ENCODE data around the gene KDM7A.
A peak's percentile ranks its signal among the peaks of the same experiment; 100 is the strongest.

KDM7A gene

DNA sequence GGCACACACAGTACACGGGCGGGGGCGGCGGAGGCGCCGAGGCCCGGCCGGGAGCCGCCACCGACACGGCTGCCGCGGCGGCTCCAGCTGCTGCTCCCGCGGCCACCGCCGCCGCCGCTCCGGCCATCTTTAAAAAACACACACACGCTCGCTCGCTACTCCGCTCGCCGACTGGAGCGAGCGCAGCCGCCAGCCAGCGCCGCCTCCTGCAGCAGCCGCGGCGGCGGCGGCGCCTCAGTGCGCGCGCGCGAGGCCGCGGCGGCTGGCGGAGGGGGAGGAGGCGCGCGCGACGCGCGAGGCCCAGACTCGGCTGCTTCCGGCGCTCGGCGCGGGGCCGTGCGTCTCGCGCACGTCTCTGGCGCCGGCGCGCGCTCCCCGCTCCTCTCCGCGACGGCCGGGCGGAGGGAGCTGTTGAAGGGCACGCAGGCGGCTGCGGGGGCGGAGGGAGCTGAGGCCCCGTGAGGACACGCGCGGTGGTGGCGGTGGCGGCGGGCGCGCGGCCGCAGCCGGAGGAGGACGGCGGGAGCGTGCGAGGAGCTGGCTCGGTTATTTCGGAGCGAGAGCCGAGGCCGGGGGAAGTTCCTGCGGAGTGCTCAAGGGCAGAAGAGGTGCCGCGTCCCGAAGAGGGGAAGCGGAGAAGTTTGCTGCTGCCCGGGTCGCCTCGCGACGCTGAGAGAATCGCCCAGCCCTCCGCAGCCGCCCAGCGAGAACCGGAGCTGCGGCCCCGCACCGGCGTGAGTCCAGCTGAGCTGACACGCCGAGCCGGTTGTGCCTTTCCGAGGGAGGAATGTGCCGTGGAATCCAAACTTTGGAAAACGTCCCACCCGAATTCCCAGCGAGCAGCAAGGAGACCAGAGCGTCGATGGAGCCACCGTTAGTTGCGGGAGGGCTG lies at the start of gene KDM7A:
Gene KDM7A, minus strand, starts transcription at position 173 of the 892 bp plus-strand sequence. Its CDS starts 46 bp downstream, at position 127.
- Histone ChIP-seq H3K9me3 (no peaks in the 10 kb centered on the region), H3K4me2 (peak within 1 kb of the TSS; percentile 94), H3K27me3 (no peaks in the 10 kb centered on the region), H3K4me1 (peaks cover 17% of the 10 kb centered on the region), H3K4me3 (peak within 1 kb of the TSS; percentile 98), H3K27ac (peak within 1 kb of the TSS; percentile 93), H4K20me1 (peaks cover 29% of the 10 kb centered on the region), H3K9ac (peak within 1 kb of the TSS; percentile 95), H3K36me3 (no peaks in the 10 kb centered on the region)
- no peak for TF ChIP-seq Cebpa-rat (IDR thresholded peaks at IDR 0.05)

DNA sequence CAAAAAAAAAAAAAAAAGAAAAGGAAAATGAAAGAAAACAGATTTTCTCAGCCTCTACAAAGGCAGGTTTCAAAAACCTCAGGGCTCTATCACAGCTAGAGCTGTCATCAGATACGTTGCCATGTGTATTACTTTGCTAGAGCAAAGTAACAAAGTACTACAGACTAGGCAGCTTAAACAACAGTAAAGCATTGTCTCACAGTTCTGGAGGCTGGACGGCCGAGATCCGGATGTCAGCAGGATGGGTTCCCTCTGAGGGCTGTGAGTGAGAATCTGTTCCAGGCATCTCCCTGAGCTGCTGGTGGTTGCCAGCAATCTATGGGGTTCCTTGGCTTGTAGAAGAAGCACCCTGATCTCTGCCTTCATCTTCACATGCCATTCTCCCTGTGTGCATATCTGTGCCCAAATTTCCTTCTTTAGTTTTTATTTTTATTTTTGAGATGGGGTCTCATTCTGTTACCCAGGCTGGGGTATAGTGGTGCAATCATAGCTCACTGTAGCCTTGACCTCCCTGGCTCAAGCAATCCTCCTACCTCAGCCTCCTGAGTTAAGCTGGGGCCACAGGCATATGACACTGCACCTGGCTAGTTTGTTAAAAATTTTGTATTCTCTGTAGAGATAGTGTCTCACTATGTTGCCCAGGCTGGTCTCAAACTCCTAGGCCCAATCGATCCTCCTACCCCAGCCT lies 48.9 kb upstream of the KDM7A start:
- TF ChIP-seq Cebpa-rat (IDR thresholded peaks at IDR 0.05) = no peak
- Histone ChIP-seq H3K36me3 (no peaks in the 10 kb centered on the region), H4K20me1 (no peaks in the 10 kb centered on the region), H3K9me3 (peaks cover 6% of the 10 kb centered on the region), H3K4me3 (no peak overlapping the region), H3K27ac (no peak overlapping the region), H3K27me3 (peaks cover 15% of the 10 kb centered on the region), H3K4me1 (peaks cover 15% of the 10 kb centered on the region), H3K4me2 (no peak overlapping the region), H3K9ac (no peak overlapping the region)

GRCh38 chr7:140223515-140224221 lies 46.9 kb upstream of the KDM7A start:
- no peak overlapping the region for H3K9ac ChIP-seq
- H3K9me3 ChIP-seq = no peaks in the 10 kb centered on the region; the same call in 1 of the 2 replicates
- no peak overlapping the region for H3K27ac ChIP-seq
- H3K4me2 ChIP-seq = no peak overlapping the region
- no peaks in the 10 kb centered on the region for H4K20me1 ChIP-seq
- H3K36me3 ChIP-seq = no peaks in the 10 kb centered on the region
- H3K4me3 ChIP-seq = no peak overlapping the region
- TF ChIP-seq Cebpa-rat (IDR thresholded peaks at IDR 0.05) = no peak
- peaks cover 8% of the 10 kb centered on the region for H3K4me1 ChIP-seq
- no peaks in the 10 kb centered on the region for H3K27me3 ChIP-seq

DNA sequence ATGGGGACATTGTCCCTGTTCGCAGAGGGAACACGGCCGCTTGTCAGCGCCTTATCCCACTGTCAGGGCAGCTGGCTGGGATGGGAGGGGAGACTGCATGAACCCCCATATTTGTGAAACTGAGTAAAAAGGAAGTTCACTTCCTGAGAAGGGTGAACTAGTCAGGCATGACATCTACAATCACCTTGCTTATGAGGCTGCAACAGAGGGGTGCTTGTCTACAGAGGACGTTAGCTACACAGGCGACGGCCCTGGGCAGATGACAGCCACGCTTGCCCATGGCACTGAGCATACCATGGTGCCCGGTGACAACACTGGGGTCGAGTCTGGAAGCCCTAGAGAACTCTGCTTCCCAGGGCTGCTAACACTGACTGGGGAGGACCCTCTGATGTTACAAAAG lies 46.0 kb upstream of the KDM7A start:
- peaks cover 8% of the 10 kb centered on the region for H3K9me3 ChIP-seq
- no peak overlapping the region for H3K4me3 ChIP-seq
- no peak overlapping the region for H3K27ac ChIP-seq
- no peak overlapping the region for H3K9ac ChIP-seq
- H3K27me3 ChIP-seq = no peaks in the 10 kb centered on the region
- peak overlapping the region; percentile 32 for H3K4me2 ChIP-seq
- no peaks in the 10 kb centered on the region for H3K36me3 ChIP-seq
- no peaks in the 10 kb centered on the region for H4K20me1 ChIP-seq
- peaks cover 8% of the 10 kb centered on the region for H3K4me1 ChIP-seq
- no peak for TF ChIP-seq Cebpa-rat (IDR thresholded peaks at IDR 0.05)

GRCh38 chr7:140219672-140220524 lies 43.1 kb upstream of the KDM7A start:
- H3K9ac ChIP-seq = no peak overlapping the region
- H3K36me3 ChIP-seq = no peaks in the 10 kb centered on the region
- peaks cover 15% of the 10 kb centered on the region for H3K4me1 ChIP-seq
- peaks cover 11% of the 10 kb centered on the region for H3K9me3 ChIP-seq
- no peak for TF ChIP-seq Cebpa-rat (IDR thresholded peaks at IDR 0.05)
- no peaks in the 10 kb centered on the region for H3K27me3 ChIP-seq
- no peaks in the 10 kb centered on the region for H4K20me1 ChIP-seq
- H3K4me3 ChIP-seq = no peak overlapping the region
- no peak overlapping the region for H3K27ac ChIP-seq
- no peak overlapping the region for H3K4me2 ChIP-seq

DNA sequence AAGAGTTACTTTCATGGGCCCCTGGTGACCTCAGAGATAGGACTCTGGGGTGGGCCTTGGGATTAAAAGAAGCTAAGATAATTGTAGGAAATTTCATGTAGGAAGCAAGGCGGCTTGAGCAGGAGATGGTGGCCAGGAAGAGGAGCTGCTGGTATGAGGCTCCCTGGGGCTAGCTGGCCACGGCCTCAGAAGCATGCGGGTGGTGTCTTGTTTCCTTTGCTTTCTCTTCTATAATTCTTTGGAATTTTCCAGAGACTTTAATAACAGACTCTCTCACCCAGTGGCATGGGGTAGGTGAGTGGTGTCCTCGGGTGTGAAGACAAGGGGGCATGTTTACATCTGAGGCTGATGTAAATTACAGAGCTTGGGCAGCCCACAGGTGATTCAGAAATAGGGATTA lies 41.9 kb upstream of the KDM7A start:
- Histone ChIP-seq H3K4me1 (peaks cover 27% of the 10 kb centered on the region), H3K9me3 (peaks cover 11% of the 10 kb centered on the region)

GRCh38 chr7:140217750-140218501 lies 41.1 kb upstream of the KDM7A start:
- H3K4me1 ChIP-seq = peaks cover 26% of the 10 kb centered on the region
- H3K27ac ChIP-seq = no peak overlapping the region
- no peak overlapping the region for H3K9ac ChIP-seq
- H3K4me2 ChIP-seq = no peak overlapping the region
- no peaks in the 10 kb centered on the region for H3K27me3 ChIP-seq
- TF ChIP-seq Cebpa-rat (IDR thresholded peaks at IDR 0.05) = no peak
- peaks cover 11% of the 10 kb centered on the region for H3K9me3 ChIP-seq
- H4K20me1 ChIP-seq = no peaks in the 10 kb centered on the region
- H3K36me3 ChIP-seq = no peaks in the 10 kb centered on the region
- H3K4me3 ChIP-seq = no peak overlapping the region

More for the DNA sequence above, 41.9 kb upstream of the KDM7A start:
- H3K27ac ChIP-seq = no peak overlapping the region
- H3K36me3 ChIP-seq = no peaks in the 10 kb centered on the region
- no peak for TF ChIP-seq Cebpa-rat (IDR thresholded peaks at IDR 0.05)
- H3K9ac ChIP-seq = no peak overlapping the region
- no peak overlapping the region for H3K4me3 ChIP-seq
- no peak overlapping the region for H3K4me2 ChIP-seq
- no peaks in the 10 kb centered on the region for H4K20me1 ChIP-seq
- H3K27me3 ChIP-seq = no peaks in the 10 kb centered on the region

GRCh38 chr7:140215281-140215680 lies 38.5 kb upstream of the KDM7A start:
- Histone ChIP-seq H3K4me2 (peak overlapping the region; percentile 44), H3K4me1 (peaks cover 31% of the 10 kb centered on the region), H4K20me1 (no peaks in the 10 kb centered on the region), H3K36me3 (no peaks in the 10 kb centered on the region), H3K27me3 (no peaks in the 10 kb centered on the region), H3K4me3 (no peak overlapping the region), H3K9ac (no peak overlapping the region), H3K9me3 (peaks cover 11% of the 10 kb centered on the region), H3K27ac (no peak overlapping the region)
- TF ChIP-seq Cebpa-rat (IDR thresholded peaks at IDR 0.05) = no peak

Measured in BLaER1 (cell line).